HepG2 (cell line): ENCODE data around the gene HMGCR. TPM values are rescaled to one million over a fixed set of nuclear protein-coding genes. Genes with fewer than 3 reads are reported as not detected.
A peak's percentile ranks its signal among the peaks of the same experiment; 100 is the strongest.

ENCODE experiments used
- HDAC1 ChIP-seq: sonication (generic); formaldehyde crosslinking; IDR thresholded peaks from 2 replicates; pipeline ENCODE4 v1.5.1; 2020; ENCODE audit warnings: mild to moderate bottlenecking, missing genetic modification reagents
- NFE2L2 ChIP-seq: fragments of 150-350 bp; IDR thresholded peaks from 2 replicates; pipeline ENCODE4 v1.6.1; 2014; ENCODE audit warnings: low read length
- NR0B2 ChIP-seq: sonication (generic); formaldehyde crosslinking; IDR thresholded peaks from 2 replicates; pipeline ENCODE4 v1.4.0; 2020; ENCODE audit warnings: mild to moderate bottlenecking, missing genetic modification reagents
- PCBP2 ChIP-seq: fragments of 200-400 bp; formaldehyde crosslinking; optimal IDR thresholded peaks from 2 replicates; pipeline ENCODE3; 2018; ENCODE audit warnings: low read length, low read depth; ENCODE audit not compliant: poor library complexity, severe bottlenecking
- RBM39 ChIP-seq: fragments of 200-400 bp; formaldehyde crosslinking; IDR thresholded peaks from one replicate; pipeline ENCODE4 v1.6.1; 2018; ENCODE audit warnings: antibody characterized with exemption, mild to moderate bottlenecking, low read depth, low read length; ENCODE audit not compliant: poor library complexity, severe bottlenecking
- SMAD1 ChIP-seq: sonication (generic); formaldehyde crosslinking; IDR thresholded peaks from 2 replicates; pipeline ENCODE4 v1.4.0; 2020; ENCODE audit warnings: missing genetic modification reagents, low read depth, mild to moderate bottlenecking, borderline replicate concordance
- SP4 ChIP-seq: sonication (generic); formaldehyde crosslinking; IDR thresholded peaks from 2 replicates; pipeline ENCODE4 v1.8.1; 2023; ENCODE audit warnings: mild to moderate bottlenecking, missing genetic modification reagents
- TP53 ChIP-seq: sonication (generic); formaldehyde crosslinking; conservative IDR thresholded peaks from 2 replicates; pipeline ENCODE4 v1.4.0; 2020; ENCODE audit warnings: missing genetic modification reagents
- ZBTB8A ChIP-seq: sonication (generic); formaldehyde crosslinking; IDR thresholded peaks from 2 replicates; pipeline ENCODE4 v1.4.0; 2020; ENCODE audit warnings: mild to moderate bottlenecking, low read depth, missing genetic modification reagents, borderline replicate concordance
- ZC3H13 ChIP-seq: sonication (generic); formaldehyde crosslinking; IDR thresholded peaks from 2 replicates; pipeline ENCODE4 v1.8.1; 2023; ENCODE audit warnings: mild to moderate bottlenecking, missing genetic modification reagents, moderate library complexity
- ZNF251 ChIP-seq: sonication (generic); formaldehyde crosslinking; IDR thresholded peaks from 2 replicates; pipeline ENCODE4 v1.9.0; 2021; ENCODE audit warnings: mild to moderate bottlenecking, missing genetic modification reagents
- ZNF292 ChIP-seq: sonication (generic); formaldehyde crosslinking; IDR thresholded peaks from 2 replicates; pipeline ENCODE4 v1.8.1; 2022; ENCODE audit warnings: mild to moderate bottlenecking, low read depth, missing genetic modification reagents, borderline replicate concordance
- ZNF3 ChIP-seq: IDR thresholded peaks from 2 replicates; pipeline ENCODE4 v1.7.0; 2017; ENCODE audit warnings: inconsistent platforms
- ZNF674 ChIP-seq: sonication (generic); formaldehyde crosslinking; IDR thresholded peaks from 2 replicates; pipeline ENCODE4 v1.5.0; 2020; ENCODE audit warnings: low read depth, mild to moderate bottlenecking, missing genetic modification reagents
- polyA plus RNA-seq, 8 experiments: library from polyadenylated mRNA; depleted of rRNA in 3 of 8; stranded (reverse) in 7 of 8; unstranded in 1 of 8; fragments of >200 nt; fragmentation: Illumina TruSeq in 4 of 8; extraction: Trizol in 4 of 8; gene quantifications; 2 replicates each; pipeline versions ENCODE4 v1.2.1 to v1.2.3, GENCODE V29; 2011 to 2016; ENCODE audit warnings: low read depth in 4 of 8, missing spikeins in 1 of 8, mixed read lengths in 1 of 8; ENCODE audit not compliant: insufficient read depth in 1 of 8
- total RNA-seq, 5 experiments: library from RNA; depleted of rRNA; stranded (reverse); fragments of >200 nt; fragmentation: Illumina TruSeq; extraction: Trizol; gene quantifications; 2 replicates each; pipeline ENCODE4 v1.2.3, GENCODE V29; 2016; ENCODE audit warnings: low read depth in 1 of 5
- TF ChIP-seq, protein P1 (sequence below): sonication (generic); formaldehyde crosslinking; IDR thresholded peaks from 2 replicates; pipeline ENCODE4 v1.4.0; 2020; ENCODE audit warnings: missing genetic modification reagents
- TF ChIP-seq, protein P2 (sequence below): sonication (generic); formaldehyde crosslinking; IDR thresholded peaks from 2 replicates; pipeline ENCODE4 v1.4.0; 2020; ENCODE audit warnings: missing genetic modification reagents, low read depth, mild to moderate bottlenecking, borderline replicate concordance
- TF ChIP-seq, protein P3 (sequence below): sonication (generic); formaldehyde crosslinking; IDR thresholded peaks from 2 replicates; pipeline ENCODE4 v1.8.0; 2022; ENCODE audit warnings: mild to moderate bottlenecking, missing genetic modification reagents; ENCODE audit not compliant: insufficient replicate concordance
- TF ChIP-seq, protein P4 (sequence below): sonication (generic); formaldehyde crosslinking; IDR thresholded peaks from 2 replicates; pipeline ENCODE4 v1.4.0; 2020; ENCODE audit warnings: missing genetic modification reagents, borderline replicate concordance
- TF ChIP-seq, protein P5 (sequence below): sonication (generic); IDR thresholded peaks from 2 replicates; pipeline ENCODE4 v1.6.1; 2016; ENCODE audit warnings: low read depth, borderline replicate concordance

HMGCR gene
- total and polyA plus RNA-seq, 2 of the 13 experiments (the other 11 are each of a cell fraction or from before 2014, with no cell fraction given) = 43.0 to 144 TPM

GRCh38 chr5:75336615-75337336 lies at the start of gene HMGCR (continued):
- no peak for TF ChIP-seq NR0B2 (CRISPR knock-in tag)
- no peak for TF ChIP-seq SMAD1 (CRISPR knock-in tag)
- TF ChIP-seq RBM39 = peak; percentile 68
- peak; percentile 84; the same call in 1 of the 2 replicates for TF ChIP-seq ZC3H13
- no peak; the same call in 1 of the 2 replicates for TF ChIP-seq ZNF292 (CRISPR knock-in tag)
- TF ChIP-seq TP53 = no peak
- TF ChIP-seq, protein P1, sequence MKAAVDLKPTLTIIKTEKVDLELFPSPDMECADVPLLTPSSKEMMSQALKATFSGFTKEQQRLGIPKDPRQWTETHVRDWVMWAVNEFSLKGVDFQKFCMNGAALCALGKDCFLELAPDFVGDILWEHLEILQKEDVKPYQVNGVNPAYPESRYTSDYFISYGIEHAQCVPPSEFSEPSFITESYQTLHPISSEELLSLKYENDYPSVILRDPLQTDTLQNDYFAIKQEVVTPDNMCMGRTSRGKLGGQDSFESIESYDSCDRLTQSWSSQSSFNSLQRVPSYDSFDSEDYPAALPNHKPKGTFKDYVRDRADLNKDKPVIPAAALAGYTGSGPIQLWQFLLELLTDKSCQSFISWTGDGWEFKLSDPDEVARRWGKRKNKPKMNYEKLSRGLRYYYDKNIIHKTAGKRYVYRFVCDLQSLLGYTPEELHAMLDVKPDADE (CRISPR knock-in tag) = no peak
- TF ChIP-seq ZNF251 (CRISPR knock-in tag) = peak; percentile 82; the same call in 1 of the 2 replicates
- no peak for TF ChIP-seq PCBP2
- TF ChIP-seq ZNF3 (CRISPR knock-in tag) = no peak
- TF ChIP-seq SP4 = peak; percentile 79; the same call in 1 of the 2 replicates
- TF ChIP-seq ZNF674 (CRISPR knock-in tag) = no peak
- TF ChIP-seq HDAC1 = peak; percentile 94
- TF ChIP-seq, protein P2, sequence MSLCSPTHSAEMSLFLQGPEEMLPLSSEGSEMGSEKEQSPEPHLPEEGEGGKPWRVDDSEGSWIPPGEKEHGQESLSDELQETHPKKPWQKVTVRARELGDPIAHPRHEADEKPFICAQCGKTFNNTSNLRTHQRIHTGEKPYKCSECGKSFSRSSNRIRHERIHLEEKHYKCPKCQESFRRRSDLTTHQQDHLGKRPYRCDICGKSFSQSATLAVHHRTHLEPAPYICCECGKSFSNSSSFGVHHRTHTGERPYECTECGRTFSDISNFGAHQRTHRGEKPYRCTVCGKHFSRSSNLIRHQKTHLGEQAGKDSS (CRISPR knock-in tag) = peak; percentile 93; the same call in 1 of the 2 replicates
- TF ChIP-seq, protein P3, sequence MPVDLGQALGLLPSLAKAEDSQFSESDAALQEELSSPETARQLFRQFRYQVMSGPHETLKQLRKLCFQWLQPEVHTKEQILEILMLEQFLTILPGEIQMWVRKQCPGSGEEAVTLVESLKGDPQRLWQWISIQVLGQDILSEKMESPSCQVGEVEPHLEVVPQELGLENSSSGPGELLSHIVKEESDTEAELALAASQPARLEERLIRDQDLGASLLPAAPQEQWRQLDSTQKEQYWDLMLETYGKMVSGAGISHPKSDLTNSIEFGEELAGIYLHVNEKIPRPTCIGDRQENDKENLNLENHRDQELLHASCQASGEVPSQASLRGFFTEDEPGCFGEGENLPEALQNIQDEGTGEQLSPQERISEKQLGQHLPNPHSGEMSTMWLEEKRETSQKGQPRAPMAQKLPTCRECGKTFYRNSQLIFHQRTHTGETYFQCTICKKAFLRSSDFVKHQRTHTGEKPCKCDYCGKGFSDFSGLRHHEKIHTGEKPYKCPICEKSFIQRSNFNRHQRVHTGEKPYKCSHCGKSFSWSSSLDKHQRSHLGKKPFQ = no peak
- TF ChIP-seq ZBTB8A (CRISPR knock-in tag) = 0 out of 2 replicates have a peak, but pooled peaks have one; percentile 12
- TF ChIP-seq, protein P4, sequence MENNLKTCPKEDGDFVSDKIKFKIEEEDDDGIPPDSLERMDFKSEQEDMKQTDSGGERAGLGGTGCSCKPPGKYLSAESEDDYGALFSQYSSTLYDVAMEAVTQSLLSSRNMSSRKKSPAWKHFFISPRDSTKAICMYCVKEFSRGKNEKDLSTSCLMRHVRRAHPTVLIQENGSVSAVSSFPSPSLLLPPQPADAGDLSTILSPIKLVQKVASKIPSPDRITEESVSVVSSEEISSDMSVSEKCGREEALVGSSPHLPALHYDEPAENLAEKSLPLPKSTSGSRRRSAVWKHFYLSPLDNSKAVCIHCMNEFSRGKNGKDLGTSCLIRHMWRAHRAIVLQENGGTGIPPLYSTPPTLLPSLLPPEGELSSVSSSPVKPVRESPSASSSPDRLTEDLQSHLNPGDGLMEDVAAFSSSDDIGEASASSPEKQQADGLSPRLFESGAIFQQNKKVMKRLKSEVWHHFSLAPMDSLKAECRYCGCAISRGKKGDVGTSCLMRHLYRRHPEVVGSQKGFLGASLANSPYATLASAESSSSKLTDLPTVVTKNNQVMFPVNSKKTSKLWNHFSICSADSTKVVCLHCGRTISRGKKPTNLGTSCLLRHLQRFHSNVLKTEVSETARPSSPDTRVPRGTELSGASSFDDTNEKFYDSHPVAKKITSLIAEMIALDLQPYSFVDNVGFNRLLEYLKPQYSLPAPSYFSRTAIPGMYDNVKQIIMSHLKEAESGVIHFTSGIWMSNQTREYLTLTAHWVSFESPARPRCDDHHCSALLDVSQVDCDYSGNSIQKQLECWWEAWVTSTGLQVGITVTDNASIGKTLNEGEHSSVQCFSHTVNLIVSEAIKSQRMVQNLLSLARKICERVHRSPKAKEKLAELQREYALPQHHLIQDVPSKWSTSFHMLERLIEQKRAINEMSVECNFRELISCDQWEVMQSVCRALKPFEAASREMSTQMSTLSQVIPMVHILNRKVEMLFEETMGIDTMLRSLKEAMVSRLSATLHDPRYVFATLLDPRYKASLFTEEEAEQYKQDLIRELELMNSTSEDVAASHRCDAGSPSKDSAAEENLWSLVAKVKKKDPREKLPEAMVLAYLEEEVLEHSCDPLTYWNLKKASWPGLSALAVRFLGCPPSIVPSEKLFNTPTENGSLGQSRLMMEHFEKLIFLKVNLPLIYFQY (CRISPR knock-in tag) = no peak
- TF ChIP-seq NFE2L2 = no peak
- TF ChIP-seq, protein P5, sequence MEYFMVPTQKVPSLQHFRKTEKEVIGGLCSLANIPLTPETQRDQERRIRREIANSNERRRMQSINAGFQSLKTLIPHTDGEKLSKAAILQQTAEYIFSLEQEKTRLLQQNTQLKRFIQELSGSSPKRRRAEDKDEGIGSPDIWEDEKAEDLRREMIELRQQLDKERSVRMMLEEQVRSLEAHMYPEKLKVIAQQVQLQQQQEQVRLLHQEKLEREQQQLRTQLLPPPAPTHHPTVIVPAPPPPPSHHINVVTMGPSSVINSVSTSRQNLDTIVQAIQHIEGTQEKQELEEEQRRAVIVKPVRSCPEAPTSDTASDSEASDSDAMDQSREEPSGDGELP = peak; percentile 46; the same call in 1 of the 2 replicates
